ENCODE results near the gene MYL11. TPM values are rescaled to one million over a fixed set of nuclear protein-coding genes. Genes with fewer than 3 reads are reported as not detected.
A peak's percentile ranks its signal among the peaks of the same experiment; 100 is the strongest.

The MYL11 gene
- total RNA-seq, 1 donor from 2014 or later = 12,119 TPM

DNA sequence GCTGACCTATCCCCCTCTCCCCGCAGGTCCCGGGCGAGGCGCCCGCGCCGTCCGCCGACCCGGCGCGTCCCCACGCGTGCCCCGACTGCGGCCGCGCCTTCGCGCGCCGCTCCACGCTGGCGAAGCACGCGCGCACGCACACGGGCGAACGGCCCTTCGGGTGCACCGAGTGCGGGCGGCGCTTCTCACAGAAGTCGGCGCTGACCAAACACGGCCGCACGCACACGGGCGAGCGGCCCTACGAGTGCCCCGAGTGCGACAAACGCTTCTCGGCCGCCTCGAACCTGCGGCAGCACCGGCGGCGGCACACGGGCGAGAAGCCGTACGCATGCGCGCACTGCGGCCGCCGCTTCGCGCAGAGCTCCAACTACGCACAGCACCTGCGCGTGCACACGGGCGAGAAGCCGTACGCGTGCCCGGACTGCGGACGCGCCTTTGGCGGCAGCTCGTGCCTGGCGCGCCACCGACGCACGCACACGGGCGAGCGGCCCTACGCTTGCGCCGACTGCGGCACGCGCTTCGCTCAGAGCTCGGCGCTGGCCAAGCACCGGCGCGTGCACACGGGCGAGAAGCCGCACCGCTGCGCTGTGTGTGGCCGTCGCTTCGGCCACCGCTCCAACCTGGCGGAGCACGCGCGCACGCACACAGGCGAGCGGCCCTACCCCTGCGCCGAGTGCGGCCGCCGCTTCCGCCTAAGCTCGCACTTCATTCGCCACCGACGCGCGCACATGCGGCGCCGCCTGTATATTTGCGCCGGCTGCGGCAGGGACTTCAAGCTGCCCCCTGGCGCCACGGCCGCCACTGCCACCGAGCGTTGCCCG, 43.1 kb downstream of the MYL11 start:
- H3K36me3 ChIP-seq (ENCODE audit: control insufficient read depth in 3 of 3, insufficient read depth in 3 of 3, low read length in 3 of 3) = peaks cover 0 to 19% (median 4%) of the 10 kb centered on the region in 3 donors
- H3K4me3 ChIP-seq (ENCODE audit: low read length in 3 of 3) = peak overlapping the region; percentile 59 to 82 (median 81)
- peak overlapping the region; percentile 68 to 90 (median 75) for H3K9ac ChIP-seq (ENCODE audit: low read depth in 1 of 3, low read length in 3 of 3)
- no peaks in the 10 kb centered on the region for H3K9me3 ChIP-seq (ENCODE audit: control insufficient read depth in 3 of 3, low read length in 3 of 3)
- H3K4me1 ChIP-seq (ENCODE audit: control insufficient read depth in 3 of 3, insufficient read depth in 3 of 3, low read length in 3 of 3) = peaks cover 4 to 18% (median 17%) of the 10 kb centered on the region in 3 donors
- H3K27me3 ChIP-seq (ENCODE audit: control insufficient read depth in 3 of 3, insufficient read depth in 3 of 3, low read length in 3 of 3) = no peaks in the 10 kb centered on the region
- peak overlapping the region; percentile 90 for H3K27ac ChIP-seq (ENCODE audit: low read depth, low read length)

DNA sequence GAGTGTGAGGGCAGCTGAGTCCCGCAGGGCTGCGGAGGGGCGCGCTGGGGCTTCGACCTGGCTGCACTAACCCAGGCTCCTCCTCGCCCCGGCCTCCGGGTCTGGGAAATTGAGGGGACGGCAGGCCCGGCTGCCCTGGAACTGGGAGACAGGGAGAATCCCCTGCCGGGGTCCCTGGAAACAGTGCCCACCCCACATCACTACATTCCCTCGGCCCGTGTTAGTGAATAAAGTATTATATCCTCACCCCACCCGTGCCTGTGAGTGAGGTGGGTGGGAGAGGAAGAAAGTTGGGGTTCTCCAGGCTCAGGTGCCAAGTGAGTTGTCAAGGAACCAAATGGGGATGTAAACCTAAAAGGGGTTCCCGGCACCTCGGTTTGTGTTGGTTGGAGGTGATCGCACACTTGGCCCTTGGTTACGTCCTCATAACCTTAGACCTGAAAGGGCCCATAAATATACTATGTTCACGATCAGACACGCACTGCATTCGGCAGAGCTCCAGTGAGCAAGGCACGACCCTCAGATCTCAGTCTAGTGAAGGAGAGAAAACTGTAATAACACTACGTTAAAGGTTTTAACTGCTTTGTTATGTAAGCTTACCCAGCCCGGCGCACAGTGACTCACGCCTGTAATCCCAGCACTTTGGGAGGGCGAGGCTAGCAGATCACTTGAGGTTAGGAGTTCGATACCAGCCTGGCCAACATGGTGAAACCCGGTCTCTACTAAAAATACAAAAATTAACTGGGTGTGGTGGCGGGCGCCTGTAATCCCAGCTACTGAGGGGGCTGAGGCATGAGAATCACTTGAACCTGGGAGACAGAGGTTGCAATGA, 44.0 kb downstream of the MYL11 start:
- H3K9ac ChIP-seq (ENCODE audit: low read depth in 1 of 3, low read length in 3 of 3) = peak overlapping the region; percentile 68 to 90 (median 75)

DNA sequence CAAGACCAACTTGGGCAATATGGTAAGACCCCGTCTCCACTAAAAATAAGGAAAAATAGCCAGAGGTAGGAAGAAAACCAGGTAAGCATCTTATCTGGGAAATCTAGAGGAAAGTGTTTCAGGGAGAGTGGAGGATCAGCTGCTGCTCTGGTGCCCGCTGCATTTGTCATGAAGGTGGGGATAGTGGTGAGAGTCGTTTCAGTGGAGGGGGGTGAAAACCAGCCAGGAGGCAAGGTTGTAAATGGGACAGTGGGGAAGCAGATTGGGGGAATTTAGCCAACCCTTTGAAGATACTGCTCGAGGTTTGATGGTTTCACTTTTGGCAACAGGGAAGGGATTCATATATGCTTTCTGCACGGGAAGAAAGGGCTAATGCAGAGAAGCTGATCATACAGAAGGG, 46.4 kb downstream of the MYL11 start:
- H3K36me3 ChIP-seq (ENCODE audit: control insufficient read depth in 3 of 3, insufficient read depth in 3 of 3, low read length in 3 of 3) = peaks cover 11 to 20% (median 17%) of the 10 kb centered on the region in 3 donors

More for the DNA sequence above, 44.0 kb downstream of the MYL11 start:
- Histone ChIP-seq H3K27me3 (ENCODE audit: control insufficient read depth in 3 of 3, insufficient read depth in 3 of 3, low read length in 3 of 3) (no peaks in the 10 kb centered on the region), H3K4me1 (ENCODE audit: control insufficient read depth in 3 of 3, insufficient read depth in 3 of 3, low read length in 3 of 3) (peaks cover 4 to 18% (median 17%) of the 10 kb centered on the region in 3 donors), H3K9me3 (ENCODE audit: control insufficient read depth in 3 of 3, low read length in 3 of 3) (no peaks in the 10 kb centered on the region), H3K27ac (ENCODE audit: low read depth, low read length) (peak overlapping the region; percentile 90), H3K36me3 (ENCODE audit: control insufficient read depth in 3 of 3, insufficient read depth in 3 of 3, low read length in 3 of 3) (peaks cover under 1 to 19% (median 8%) of the 10 kb centered on the region in 3 donors), H3K4me3 (ENCODE audit: low read length in 3 of 3) (peak overlapping the region; percentile 59 to 82 (median 81))

More for the DNA sequence above, 46.4 kb downstream of the MYL11 start:
- Histone ChIP-seq H3K27me3 (ENCODE audit: control insufficient read depth in 3 of 3, insufficient read depth in 3 of 3, low read length in 3 of 3) (no peaks in the 10 kb centered on the region), H3K9ac (ENCODE audit: low read depth in 1 of 3, low read length in 3 of 3) (no peak overlapping the region), H3K4me1 (ENCODE audit: control insufficient read depth in 3 of 3, insufficient read depth in 3 of 3, low read length in 3 of 3) (peaks cover 4 to 18% (median 13%) of the 10 kb centered on the region in 3 donors), H3K27ac (ENCODE audit: low read depth, low read length) (no peak overlapping the region), H3K9me3 (ENCODE audit: control insufficient read depth in 3 of 3, low read length in 3 of 3) (no peaks in the 10 kb centered on the region), H3K4me3 (ENCODE audit: low read length in 3 of 3) (no peak overlapping the region)

Small RNA genes lying within 50 kb of the gene (small RNA-seq; reads per million reads assigned to genes)
- not detected for gene RF00406

Other genes with a start within 250 kb of the MYL11 start
- gene CORO1A, start 191.2 kb upstream of the MYL11 start, total RNA-seq = 8.4 TPM
- 23.5 TPM for gene BOLA2B, start 181.1 kb upstream of the MYL11 start, total RNA-seq
- gene SLX1A, start 180.9 kb upstream of the MYL11 start, total RNA-seq = 11.0 TPM
- gene SULT1A3, start 175.5 kb upstream of the MYL11 start, total RNA-seq = 1.6 TPM
- gene NPIPB13, start 126.3 kb upstream of the MYL11 start, total RNA-seq = 3.7 TPM
- 24.5 TPM for gene CD2BP2, start 19.5 kb upstream of the MYL11 start, total RNA-seq
- gene TBC1D10B, start 4.3 kb upstream of the MYL11 start, total RNA-seq = 24.5 TPM
- 0.52 TPM for gene SEPTIN1, start 7.8 kb downstream of the MYL11 start, total RNA-seq
- 6.3 TPM for gene ZNF48, start 20.6 kb downstream of the MYL11 start, total RNA-seq
- 5.2 TPM for gene ZNF771, start 32.8 kb downstream of the MYL11 start, total RNA-seq
- gene DCTPP1, start 55.2 kb downstream of the MYL11 start, total RNA-seq = 26.1 TPM
- gene SEPHS2, start 71.1 kb downstream of the MYL11 start, total RNA-seq = 7.3 TPM
- 4.2 TPM for gene ITGAL, start 97.9 kb downstream of the MYL11 start, total RNA-seq
- 23.5 TPM for gene ZNF768, start 151.8 kb downstream of the MYL11 start, total RNA-seq
- gene ZNF747, start 160.1 kb downstream of the MYL11 start, total RNA-seq = 8.4 TPM
- 3.7 TPM for gene ZNF764, start 183.6 kb downstream of the MYL11 start, total RNA-seq
- gene ZNF688, start 196.9 kb downstream of the MYL11 start, total RNA-seq = 5.7 TPM
- 10.4 TPM for gene ZNF785, start 210.9 kb downstream of the MYL11 start, total RNA-seq
- 4.7 TPM for gene ZNF689, start 235.6 kb downstream of the MYL11 start, total RNA-seq

Measured in skeletal muscle tissue (tissue), 5 donors.